ENCODE measurements around the gene ADTRP.

DNA sequence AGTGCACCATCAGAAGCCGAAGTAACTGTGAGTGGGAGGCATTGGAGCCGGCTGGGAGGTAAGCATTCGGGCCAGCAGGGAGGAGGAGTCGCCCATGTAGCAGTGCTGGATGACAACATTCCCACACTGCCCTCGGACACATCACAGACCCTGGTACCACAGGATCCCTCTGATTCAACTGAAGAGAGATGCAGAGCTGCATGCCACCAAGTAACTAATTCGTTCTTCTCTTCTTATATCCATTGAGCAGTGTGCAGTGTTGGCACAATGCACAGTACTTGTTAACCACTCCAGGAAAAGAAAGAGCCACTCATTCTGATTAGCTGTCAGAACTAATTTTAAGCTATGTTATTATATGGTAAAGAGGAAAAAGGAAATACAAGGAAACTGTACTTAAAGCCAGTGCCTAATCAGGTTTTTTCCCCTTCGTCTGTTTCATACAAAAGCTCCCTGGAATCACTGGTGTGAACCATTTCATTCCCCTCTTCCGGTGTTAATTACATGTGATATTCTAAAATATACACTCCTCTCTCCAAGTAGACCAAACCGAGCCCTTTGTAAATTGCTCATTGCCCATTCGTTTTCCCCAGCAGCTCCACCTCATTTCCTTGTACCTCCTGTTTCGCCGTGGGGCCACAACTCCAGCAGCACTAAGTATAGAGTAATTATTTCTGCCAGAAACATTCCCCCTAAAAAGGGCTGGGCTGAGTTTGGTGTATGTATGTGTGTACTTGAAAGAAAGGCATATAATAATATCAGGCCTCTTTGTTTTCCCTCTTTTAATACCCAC lies 32.4 kb upstream of the ADTRP start:
- TF ChIP-seq, protein P1, sequence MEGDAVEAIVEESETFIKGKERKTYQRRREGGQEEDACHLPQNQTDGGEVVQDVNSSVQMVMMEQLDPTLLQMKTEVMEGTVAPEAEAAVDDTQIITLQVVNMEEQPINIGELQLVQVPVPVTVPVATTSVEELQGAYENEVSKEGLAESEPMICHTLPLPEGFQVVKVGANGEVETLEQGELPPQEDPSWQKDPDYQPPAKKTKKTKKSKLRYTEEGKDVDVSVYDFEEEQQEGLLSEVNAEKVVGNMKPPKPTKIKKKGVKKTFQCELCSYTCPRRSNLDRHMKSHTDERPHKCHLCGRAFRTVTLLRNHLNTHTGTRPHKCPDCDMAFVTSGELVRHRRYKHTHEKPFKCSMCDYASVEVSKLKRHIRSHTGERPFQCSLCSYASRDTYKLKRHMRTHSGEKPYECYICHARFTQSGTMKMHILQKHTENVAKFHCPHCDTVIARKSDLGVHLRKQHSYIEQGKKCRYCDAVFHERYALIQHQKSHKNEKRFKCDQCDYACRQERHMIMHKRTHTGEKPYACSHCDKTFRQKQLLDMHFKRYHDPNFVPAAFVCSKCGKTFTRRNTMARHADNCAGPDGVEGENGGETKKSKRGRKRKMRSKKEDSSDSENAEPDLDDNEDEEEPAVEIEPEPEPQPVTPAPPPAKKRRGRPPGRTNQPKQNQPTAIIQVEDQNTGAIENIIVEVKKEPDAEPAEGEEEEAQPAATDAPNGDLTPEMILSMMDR (conservative IDR thresholded peaks at IDR 0.05; ENCODE audit: low read length) = no peak
- TF ChIP-seq EZH2phosphoT487 (IDR thresholded peaks at IDR 0.05; ENCODE audit: borderline replicate concordance, low read depth, low read length) = no peak

Data from OCI-LY7 (cell line).